T1000 (cell line): ENCODE measurements around the gene LHX1.

Source experiments
- DNase-seq: peaks from one replicate; lab custom pipeline; 2025; ENCODE audit warnings: mixed read lengths; lab: John Stamatoyannopoulos, UW

Gene LHX1

DNA sequence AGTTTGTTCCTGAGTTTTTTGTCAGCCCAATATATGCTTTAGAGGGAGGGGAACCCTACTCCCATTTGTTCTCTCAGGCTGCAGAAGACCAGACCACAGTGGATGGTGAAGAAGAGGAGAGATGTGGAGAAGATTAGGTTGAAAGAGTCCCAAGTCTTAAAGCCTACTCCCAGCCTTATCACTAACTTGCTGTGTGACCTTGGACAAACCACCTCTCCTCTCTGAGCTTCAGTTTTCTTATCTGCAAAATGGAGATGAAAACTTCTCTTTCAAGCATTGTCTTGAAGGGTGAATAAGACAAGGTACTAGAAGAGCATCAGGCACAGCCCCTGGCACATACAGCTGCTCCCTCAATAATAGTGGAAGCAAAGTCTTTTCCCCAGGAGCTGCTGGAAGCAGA, 15.1 kb upstream of the LHX1 start:
- DNase-seq = no peak

DNA sequence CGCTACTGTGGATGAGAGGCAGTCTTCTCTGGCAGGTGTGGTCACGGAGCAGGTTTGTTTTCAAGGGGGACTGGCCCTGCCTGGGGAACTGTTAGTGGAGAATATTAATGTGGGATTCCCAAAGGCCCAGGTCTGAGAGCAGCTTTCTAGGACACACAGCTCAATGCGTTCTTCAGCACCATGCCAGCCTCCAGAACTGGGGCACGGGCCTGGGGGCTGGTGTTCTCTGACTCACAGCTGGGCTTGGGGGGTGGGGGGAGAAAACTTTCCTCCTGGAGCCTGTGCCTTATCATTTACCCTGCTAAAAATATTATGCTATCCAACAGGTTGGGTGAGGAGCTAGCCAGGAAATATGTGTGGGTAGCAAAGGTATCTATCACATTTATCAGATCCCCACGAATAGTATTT, 13.5 kb upstream of the LHX1 start:
- DNase-seq = no peak

DNA sequence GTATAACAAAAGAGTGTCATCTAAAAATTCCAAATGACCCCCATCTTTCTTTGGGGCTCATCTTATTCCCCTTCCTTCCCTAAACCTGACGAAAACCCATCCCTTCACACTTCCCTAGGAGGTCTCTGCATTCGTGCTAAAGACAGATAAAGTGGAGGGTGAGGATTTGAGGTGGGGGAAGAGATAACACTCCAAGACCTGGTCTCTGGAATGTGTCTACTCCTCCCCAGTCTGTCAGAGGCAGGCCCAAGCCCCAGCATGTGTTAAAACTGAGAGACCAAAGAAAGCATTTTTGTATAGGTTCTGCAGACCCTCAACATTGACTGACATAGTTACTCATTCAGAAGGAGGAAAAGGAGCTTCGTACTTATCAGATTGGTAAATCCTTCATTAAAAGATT, 11.0 kb upstream of the LHX1 start:
- no peak for DNase-seq

DNA sequence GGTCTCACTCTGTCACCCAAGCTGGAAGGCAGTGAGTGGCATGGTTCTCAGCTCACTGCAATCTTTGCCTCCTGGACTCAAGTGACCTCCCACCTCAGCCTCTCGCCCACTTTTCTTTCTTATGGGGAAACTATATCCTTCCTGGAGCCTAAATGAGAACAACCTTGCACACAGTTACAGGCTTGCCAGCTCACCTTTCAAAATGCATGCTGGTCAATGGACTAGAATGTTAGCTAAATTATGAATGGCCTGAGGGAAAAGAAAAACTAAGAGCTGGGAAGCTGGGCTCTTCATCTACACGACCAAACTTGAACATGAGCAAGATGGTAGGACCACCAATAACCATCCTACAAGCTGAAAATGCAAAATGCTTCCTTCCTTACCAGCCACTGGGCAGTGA, 10.6 kb upstream of the LHX1 start:
- DNase-seq = no peak

DNA sequence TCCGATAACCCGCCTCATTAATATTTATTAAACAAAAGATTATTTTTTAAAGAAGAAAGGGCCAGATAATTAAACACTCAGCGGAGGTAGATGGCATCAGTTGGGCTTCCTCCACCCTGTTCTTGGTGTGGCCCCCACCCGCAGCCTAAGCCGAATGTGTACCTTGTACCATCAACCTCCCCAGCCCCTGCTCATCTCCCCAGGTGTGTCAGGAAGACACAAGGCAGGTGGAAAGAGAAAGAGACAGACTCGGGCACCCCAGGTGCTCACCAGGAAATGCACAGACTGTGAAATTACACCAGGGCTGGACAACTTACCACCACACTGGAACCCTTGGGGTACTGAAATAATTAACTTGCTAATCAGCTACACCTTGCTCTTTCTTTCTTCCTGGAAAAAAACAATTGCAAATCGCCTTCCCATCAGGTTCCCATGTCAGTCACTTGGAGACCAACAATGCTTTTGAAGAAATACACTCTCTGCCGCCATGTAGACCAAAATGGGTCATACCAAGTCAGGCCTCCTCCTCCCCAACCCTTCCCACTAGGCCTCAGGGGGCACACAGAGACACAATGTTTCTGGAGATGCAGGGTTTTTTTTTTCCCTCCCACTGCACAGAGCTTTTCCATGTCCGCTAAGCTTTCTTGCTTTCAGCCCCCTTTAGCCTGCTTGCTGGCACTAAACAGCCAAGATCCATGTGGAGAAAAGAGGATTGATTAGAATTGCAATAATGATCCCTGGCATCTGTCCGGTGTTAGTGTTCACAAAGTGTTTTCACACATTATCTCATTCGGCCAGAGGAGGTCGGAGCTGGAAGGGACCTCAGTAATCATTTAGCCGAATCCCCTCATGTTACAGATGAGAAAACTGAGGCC, 8.6 kb upstream of the LHX1 start:
- DNase-seq = no peak

DNA sequence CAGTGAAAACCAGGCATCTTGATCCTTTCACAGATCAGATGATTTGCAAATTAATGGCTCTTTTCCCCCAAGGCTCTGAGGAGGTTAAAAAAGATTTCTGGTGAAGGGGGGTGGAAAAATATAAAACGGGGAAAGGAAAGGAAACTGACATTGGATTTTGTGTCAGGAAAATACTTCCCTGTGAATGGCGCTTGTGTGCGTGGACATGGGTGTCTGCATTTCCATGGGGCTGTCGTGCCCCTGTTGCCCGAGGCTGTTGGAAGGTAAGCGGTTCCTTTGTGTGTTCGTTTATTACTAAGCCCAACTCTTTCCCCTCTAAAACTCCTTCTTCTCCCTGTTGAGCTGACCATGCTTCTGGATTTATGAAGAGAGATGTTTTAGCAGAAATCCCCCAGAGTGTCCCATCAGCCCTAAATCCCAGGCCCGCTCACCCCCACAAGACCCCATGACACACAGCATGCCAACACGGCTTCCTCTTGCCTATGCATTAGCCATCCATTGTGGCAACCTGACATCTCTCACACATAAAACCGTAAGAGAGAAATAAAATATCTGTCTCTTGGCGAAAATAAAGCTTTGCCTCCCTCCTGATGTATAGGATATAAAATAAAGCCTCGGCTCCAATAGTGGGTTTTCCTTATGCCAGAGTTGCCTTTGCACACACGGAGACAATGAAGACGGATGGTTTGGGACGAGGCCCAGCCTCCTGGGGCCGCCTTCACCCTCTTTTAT, 7.3 kb upstream of the LHX1 start:
- DNase-seq = no peak

DNA sequence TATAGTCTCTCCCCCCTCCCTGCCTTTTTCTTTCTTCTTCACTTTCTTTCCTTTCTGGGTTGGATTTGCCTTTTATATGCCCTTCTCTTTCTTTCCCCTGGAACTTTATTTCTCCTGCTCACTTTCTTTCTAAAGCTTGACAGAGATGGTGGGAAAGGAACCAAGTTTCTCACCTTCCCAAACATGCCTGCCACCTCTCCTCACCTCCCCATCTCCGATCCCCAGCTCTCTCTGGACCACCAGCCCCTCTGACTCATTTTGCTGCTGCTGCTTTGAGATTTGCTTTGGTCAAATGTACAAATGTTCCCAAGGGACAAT, 6.7 kb upstream of the LHX1 start:
- DNase-seq = no peak

DNA sequence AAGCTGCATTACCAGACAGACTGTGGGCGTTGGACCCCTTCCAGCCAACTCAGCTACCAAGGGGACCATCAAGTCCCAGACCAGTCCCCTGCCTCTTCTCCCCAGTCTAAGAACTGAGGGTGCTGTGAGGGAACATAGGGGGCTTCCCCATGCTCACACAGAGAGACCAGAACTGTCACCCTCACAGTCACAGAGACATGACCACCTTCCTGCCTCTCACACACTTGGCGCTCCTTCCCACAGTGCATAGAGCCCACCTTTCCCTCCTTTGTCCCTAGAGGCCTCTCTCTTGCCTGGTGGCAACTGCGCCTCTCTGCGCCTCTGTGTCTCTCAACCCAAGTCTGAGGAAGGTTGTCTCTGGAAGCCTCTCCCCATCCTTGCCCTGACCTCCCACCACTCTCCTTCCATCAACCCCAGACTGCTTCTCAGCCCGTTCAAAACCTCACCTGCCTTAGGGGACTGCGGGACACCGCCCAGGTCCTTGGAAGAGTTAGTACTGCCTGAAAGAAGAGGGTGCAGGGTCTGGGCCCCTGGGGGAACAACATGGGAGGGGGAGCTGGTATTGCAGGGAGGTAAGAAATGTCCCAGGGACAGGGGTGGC, 6.1 kb upstream of the LHX1 start:
- no peak for DNase-seq

DNA sequence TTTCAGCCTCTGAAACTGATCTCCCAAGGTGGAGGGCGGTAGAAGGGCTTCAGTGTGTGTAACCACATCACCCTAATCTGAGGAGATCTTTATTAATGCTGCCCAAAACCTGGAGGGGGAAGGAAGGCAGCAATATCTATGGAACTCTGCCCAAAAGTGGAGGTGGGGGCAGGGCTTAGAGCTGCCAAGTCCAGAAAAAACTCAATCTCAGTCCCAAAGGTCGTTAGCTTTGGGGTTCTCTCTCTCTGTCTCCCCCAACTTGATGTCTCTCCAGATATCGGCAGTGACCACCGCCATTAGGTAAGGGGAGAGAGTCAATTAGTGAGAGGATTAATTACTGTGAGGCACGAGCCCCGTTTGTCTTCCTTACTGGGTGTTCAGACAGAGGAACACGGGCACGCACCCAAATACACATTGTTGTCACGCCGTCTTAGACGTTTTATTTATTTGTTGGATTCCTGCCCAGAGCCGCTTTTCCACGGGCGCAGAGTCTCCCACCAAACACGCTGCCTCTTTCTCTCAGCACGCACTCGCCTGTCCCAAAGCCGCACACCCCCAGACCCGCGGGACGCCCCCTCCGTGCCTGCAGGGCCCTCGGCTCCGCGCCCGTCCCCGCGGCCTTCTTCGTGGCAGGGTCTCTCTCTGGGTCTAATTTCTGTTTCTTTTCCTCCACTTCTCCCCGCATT, 5.4 kb upstream of the LHX1 start:
- DNase-seq = no peak

DNA sequence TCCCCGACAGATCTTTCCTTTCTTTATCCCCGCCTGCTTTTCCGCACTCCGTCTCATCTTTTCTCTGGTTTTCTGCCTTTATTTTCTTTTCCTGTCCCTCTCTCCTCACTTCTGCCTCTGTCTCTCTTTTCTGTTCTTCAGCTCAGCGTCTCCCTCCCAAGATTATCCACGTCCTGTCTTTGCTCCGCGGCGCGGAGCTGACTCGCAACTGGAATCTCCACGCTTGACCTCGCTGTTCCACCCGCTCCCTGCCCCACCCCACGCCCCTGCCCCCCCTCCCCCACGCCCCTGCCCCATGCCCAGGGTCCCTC, 4.9 kb upstream of the LHX1 start:
- no peak for DNase-seq

DNA sequence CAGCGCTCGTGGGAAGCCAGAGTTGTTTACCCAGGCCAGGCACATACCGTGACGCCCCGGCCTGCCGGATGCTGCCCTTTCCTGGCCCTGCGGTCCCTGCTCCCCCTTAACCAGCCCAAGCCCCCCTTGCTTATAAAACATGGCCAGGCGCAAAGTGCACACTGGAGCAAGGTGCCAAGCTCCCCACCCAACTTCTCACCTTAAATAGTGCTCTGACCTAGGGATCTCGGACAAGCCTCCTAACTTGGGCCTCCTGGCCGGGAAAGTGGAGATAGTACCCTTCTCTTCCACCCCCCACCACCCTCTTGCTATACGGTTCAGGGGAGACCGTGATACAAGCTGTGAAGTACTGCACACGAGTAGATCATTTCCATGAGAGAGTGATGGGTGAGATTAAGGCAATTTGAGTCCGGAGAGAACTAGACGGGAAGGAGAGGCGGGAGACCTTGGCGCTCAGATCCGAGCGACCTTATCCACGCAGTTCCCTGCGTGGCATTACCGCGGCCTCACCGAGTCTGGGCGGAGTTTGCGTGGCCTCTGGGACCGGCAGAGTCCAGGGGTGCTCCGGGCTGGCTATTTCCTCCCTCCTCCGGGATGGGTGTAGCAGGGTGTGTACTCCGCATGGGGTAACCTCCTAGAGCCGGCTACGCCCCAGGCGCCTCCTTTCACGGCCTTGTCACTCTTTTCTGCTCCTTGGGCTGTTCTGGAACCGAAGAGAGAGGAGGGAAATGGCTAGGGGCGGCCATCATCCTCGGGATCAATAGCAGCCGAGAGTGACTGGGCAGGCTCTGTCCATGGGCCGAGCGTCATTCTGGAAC, 4.4 kb upstream of the LHX1 start:
- DNase-seq = no peak

DNA sequence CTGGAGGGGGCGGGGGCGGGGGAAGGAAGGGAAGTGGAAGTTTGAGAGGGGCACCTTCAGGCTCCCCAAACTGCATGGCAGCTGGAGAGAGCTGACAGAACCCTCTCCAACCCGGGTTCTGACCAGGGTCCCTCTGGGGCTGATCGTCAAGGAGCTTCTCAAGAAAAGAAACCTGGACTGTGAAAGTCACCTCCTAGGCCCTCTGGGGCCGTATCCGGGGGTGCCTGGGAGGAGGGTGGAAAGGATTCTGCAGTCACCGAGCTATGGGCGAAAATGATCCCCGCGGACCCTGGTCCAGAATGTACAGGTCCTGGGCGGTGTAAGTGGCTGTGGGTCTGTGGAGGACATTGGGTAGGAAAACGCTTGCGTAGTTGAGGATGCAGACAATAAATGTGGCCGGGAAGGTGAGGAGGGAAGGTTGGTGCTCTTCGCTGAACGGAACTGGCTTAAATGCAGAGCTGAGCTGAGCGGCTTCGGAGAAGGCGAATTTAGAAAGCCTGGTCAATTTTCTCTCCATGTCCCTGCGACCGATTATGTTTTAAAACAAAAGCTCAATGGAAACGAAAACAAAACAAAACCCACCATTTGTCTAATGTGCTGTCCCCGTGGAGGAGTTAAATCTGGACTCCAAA, 3.6 kb upstream of the LHX1 start:
- DNase-seq = no peak

DNA sequence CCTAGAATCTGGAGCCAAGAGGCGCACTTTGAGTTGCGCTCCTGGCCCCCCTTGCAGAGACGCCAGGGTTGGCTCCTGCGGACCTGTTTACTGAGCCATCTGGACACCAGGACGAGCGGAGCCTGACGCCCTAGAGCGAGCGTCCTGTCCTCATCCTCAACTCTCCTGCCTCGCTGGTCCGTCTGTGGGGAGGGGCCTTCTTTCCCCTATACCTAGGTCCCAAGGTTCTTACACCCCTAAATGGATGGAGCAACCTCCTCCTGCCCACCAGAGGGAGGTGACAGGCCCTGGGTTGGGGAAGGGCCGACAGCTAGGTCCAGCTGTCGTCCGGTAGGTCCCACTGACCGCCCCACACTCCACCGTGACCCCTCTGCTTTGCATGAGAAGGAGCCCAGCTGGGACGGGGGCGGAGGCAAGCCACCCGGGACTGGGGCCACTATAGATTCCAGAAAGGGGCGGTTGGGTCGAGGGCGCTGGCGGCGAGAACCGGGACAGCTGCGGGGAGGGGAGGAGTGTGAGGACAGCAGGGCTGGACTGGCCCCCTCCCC, 3.1 kb upstream of the LHX1 start:
- no peak for DNase-seq

DNA sequence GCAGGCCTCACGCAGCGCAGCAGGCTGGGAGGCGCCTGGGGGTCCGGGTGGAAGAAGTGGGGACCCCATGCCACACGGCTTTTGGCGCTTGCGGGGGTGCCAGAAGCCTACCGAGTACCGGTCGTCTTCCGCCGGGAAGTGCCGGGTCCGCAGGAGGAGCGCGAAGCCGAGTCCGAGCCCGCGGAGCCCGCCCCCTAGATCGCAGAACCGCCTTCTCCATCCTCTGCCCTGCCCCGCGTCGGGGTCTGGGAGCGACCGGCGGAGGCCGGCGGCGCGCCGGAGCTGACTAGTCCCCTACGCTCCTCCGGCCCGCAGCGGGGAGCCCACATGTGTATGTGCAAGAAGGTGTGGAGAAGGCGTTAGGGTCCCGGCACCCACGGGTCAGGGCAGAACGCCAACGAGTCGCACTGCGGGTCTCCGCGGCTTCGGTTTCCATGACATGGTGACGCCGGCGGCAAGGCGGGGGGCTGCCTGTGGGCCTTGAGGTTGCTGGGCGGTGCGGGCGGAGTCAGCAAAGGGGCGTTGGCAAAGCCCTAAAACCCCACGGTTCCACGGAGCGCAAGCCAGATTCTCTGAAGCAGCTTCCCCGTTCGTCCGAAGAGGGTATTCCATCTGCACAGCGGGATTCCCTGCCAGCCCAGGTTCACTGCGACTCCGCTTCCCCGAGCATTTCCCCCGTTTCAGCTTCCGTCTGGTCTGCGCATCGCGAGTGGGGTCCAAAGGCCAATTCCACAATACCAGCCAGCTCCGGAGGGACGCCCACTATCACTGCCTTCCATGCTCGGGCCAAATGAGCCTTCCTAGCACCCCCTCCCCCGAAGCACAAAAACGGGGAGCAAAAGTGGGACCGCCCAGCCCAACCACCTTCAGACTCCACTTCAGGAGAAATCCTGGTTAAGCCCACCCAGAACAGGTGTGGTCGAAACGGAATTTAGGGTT, 2.3 kb upstream of the LHX1 start:
- no peak for DNase-seq

DNA sequence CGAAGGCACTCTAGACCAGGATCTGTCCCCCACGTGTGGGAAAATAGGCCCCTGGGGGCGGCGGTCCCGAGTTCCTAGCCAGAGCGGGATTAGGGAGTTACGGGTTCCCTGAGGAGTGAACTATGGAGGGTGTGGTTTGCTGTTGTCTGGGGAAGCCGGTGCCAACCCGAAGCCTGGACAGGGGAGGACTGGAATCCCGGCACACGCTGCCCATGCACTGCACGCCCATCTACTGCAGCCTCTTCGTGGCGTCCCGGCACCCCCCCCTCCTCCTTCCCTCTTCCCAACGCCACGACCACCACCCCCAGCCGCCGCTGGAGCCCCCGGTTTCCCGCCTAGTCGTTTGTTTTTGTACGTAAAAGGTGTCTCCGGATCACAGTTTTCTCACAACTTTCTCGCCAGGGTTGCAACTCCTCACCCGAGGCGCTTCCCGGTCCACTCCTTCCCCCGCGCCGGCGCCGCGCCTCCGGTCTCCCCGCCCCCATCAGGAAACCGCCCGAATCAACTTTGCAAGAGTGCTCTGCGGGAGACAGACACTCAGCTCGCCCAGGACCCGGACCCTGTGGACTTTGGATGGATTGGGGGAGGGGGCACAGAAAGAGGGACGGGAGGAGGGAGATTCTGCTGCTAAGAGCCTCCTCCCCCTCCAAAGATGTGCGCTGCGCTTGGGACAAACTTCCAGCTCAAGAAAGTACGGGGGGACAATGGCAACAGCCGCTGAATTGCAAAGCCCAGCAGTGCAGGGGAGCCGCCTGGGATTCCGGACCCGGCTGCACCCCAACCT, 1.4 kb upstream of the LHX1 start:
- no peak for DNase-seq

DNA sequence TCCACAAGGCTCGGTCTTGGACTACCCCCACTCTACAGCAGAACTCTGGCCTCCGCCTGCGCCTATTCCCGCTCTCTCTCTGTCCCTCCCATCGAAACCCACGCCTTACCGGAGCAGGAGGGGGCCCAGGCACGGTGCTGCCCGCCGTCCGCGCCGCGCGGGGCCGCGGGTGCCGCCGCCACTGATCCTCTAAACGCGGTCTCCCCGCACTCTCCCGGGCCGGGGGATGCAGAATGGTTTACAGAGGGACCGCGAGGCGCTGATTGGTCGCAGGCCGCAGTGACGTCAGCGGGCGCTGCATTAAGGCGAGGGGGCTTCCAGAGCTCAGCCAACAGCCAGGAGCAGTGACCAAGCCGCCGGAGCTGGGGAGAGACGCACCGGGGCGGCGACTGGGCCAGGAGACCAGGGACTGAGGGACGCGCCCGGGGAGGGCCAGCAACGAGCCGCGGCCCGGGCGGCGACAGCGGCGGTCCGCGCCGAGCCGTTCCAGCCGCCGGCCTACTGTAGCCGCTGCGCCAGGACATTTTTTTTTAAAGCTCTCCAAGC, 747 bp upstream of the LHX1 start:
- DNase-seq = no peak

DNA sequence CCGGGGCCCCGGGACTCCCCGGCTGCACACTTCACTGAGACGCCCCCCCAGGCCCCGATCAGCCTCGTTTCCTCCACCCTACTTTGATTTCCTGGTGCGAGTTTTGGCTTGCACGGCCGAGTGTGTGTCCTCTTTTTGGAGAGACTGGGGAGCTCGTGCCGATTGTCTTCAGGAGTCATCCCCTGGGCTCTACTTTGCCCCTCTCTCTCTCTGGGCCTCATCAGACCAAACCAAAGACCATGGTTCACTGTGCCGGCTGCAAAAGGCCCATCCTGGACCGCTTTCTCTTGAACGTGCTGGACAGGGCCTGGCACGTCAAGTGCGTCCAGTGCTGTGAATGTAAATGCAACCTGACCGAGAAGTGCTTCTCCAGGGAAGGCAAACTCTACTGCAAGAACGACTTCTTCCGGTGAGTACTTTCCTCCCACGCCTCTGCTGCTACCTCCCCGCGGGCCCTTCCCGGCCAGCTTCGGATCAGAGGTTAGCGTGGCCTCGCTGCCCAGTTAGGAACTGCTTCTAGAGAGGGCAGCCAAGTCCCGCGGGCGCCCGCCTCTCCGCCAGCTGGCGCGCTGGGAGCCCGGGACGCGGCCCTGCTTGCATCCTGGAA, 787 bp downstream of the LHX1 start:
- no peak for DNase-seq

DNA sequence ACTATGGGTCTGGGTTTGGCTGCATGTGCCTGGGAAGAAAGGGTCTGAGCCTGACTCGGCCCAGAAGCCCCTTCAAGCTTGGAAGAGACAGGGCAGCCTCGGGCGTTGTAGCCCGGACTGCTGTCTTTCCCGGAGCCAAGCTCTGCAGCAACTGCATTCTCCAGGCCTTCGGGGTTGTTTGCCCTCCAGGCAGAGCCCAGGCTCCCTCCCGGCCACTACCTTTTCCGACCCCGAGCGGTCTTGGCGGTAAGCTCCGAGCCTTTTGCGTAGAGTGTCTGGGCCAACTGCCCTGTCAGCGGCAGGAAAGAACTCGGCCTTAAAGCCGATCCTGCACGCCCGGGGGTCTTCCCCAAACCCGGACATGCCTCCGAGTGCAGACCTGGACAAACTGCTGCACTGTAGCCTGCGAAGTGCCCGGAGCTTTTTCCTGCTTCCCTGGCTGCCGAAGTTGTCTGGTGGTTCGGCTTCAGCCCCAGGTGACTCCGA, 1.3 kb downstream of the LHX1 start:
- DNase-seq = no peak
